Liver (tissue), 3 donors: ENCODE results near the gene ARHGAP6.

ENCODE experiments used
- ATF3 ChIP-seq: IDR thresholded peaks from 2 replicates; pipeline ENCODE4 v1.6.1; 2016; ENCODE audit warnings: antibody characterized with exemption
- CTCF ChIP-seq: fragments of 150-350 bp; IDR thresholded peaks from 2 replicates; pipeline ENCODE4 v1.5.1; 2017; ENCODE audit warnings: improper control_type of control experiment, low read depth, low read length; ENCODE audit not compliant: missing input control
- FOXA1 ChIP-seq: IDR thresholded peaks from 2 replicates; pipeline ENCODE4 v1.6.1; 2016; ENCODE audit warnings: antibody characterized with exemption
- GABPA ChIP-seq, 2 donors: IDR thresholded peaks in 1 of 2; conservative IDR thresholded peaks in 1 of 2; 2 replicates each; pipeline ENCODE4 v1.6.1; 2016; ENCODE audit warnings: antibody characterized with exemption in 2 of 2, mild to moderate bottlenecking in 1 of 2, moderate library complexity in 1 of 2
- JUND ChIP-seq, 2 donors: IDR thresholded peaks; 2 replicates each; pipeline ENCODE4 v1.6.1; 2016; ENCODE audit warnings: antibody characterized with exemption in 2 of 2
- NR2F2 ChIP-seq: IDR thresholded peaks from 2 replicates; pipeline ENCODE4 v1.6.1; 2016; ENCODE audit warnings: antibody characterized with exemption
- RAD21 ChIP-seq, 2 donors: IDR thresholded peaks; 2 replicates each; pipeline ENCODE4 v1.6.1; 2016; ENCODE audit warnings: antibody characterized with exemption in 2 of 2, mild to moderate bottlenecking in 2 of 2
- SP1 ChIP-seq: IDR thresholded peaks from 2 replicates; pipeline ENCODE4 v1.6.1; 2018; ENCODE audit warnings: antibody characterized with exemption, mild to moderate bottlenecking
- TAF1 ChIP-seq: conservative IDR thresholded peaks from 2 replicates; pipeline ENCODE4 v1.6.1; 2016; ENCODE audit warnings: antibody characterized with exemption, mild to moderate bottlenecking
- YY1 ChIP-seq: IDR thresholded peaks from 2 replicates; pipeline ENCODE4 v1.6.1; 2016; ENCODE audit warnings: antibody characterized with exemption, mild to moderate bottlenecking
- TF ChIP-seq, protein P1 (sequence below): IDR thresholded peaks from 2 replicates; pipeline ENCODE4 v1.6.1; 2016; ENCODE audit warnings: antibody characterized with exemption, mild to moderate bottlenecking
- TF ChIP-seq, protein P2 (sequence below): IDR thresholded peaks from 2 replicates; pipeline ENCODE4 v1.6.1; 2016; ENCODE audit warnings: antibody characterized with exemption
- TF ChIP-seq, protein P3 (sequence below): IDR thresholded peaks from 2 replicates; pipeline ENCODE4 v1.6.1; 2016; ENCODE audit warnings: antibody characterized with exemption
- donor health status: healthy.
- donor health status: healthy.

DNA sequence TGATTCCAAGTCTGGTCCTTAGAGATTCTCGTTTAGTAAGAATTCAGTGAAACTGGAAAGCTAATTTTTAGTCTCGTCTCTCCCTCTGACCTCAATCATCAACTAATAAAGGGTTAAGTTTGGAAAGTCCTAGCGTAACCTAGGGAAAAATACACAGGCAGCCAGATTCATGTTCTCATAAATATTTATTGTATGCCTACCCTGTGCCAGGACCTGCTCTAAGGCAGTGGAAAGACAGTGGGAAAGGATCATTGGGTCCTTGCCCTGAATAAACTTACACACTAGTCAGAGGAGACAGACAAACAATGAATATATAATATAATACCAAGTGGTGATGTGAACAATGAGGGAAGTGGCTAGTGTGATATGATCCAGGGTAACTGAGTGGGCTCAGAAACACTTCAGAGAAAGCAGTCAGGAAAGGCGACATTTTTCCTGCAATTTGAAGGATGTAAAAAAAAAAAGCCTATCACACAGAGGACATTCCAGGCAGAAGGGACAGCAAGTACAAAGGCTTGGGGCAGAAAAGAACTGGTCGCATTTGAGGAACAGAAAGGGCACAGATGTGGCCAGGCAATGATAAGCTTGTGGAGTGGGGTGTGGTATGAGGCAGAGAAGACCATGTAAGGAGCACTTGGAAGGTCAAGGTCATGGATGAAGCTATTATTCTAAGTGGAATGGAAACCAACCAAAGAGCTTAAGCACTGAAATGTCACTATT lies 243.8 kb downstream of the ARHGAP6 start:
- TF ChIP-seq TAF1 (no peak), CTCF (no peak), YY1 (no peak), RAD21 (IDR thresholded peaks at IDR 0.05) (no peak), SP1 (no peak), GABPA (IDR thresholded peaks at IDR 0.05 in 1 of 2, conservative IDR thresholded peaks at IDR 0.05 in 1 of 2) (no peak), FOXA1 (no peak), ATF3 (no peak), NR2F2 (no peak), JUND (IDR thresholded peaks at IDR 0.05) (no peak)
- TF ChIP-seq, protein P1, sequence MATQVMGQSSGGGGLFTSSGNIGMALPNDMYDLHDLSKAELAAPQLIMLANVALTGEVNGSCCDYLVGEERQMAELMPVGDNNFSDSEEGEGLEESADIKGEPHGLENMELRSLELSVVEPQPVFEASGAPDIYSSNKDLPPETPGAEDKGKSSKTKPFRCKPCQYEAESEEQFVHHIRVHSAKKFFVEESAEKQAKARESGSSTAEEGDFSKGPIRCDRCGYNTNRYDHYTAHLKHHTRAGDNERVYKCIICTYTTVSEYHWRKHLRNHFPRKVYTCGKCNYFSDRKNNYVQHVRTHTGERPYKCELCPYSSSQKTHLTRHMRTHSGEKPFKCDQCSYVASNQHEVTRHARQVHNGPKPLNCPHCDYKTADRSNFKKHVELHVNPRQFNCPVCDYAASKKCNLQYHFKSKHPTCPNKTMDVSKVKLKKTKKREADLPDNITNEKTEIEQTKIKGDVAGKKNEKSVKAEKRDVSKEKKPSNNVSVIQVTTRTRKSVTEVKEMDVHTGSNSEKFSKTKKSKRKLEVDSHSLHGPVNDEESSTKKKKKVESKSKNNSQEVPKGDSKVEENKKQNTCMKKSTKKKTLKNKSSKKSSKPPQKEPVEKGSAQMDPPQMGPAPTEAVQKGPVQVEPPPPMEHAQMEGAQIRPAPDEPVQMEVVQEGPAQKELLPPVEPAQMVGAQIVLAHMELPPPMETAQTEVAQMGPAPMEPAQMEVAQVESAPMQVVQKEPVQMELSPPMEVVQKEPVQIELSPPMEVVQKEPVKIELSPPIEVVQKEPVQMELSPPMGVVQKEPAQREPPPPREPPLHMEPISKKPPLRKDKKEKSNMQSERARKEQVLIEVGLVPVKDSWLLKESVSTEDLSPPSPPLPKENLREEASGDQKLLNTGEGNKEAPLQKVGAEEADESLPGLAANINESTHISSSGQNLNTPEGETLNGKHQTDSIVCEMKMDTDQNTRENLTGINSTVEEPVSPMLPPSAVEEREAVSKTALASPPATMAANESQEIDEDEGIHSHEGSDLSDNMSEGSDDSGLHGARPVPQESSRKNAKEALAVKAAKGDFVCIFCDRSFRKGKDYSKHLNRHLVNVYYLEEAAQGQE, result no peak
- TF ChIP-seq, protein P2, sequence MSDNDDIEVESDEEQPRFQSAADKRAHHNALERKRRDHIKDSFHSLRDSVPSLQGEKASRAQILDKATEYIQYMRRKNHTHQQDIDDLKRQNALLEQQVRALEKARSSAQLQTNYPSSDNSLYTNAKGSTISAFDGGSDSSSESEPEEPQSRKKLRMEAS, result no peak
- TF ChIP-seq, protein P3, sequence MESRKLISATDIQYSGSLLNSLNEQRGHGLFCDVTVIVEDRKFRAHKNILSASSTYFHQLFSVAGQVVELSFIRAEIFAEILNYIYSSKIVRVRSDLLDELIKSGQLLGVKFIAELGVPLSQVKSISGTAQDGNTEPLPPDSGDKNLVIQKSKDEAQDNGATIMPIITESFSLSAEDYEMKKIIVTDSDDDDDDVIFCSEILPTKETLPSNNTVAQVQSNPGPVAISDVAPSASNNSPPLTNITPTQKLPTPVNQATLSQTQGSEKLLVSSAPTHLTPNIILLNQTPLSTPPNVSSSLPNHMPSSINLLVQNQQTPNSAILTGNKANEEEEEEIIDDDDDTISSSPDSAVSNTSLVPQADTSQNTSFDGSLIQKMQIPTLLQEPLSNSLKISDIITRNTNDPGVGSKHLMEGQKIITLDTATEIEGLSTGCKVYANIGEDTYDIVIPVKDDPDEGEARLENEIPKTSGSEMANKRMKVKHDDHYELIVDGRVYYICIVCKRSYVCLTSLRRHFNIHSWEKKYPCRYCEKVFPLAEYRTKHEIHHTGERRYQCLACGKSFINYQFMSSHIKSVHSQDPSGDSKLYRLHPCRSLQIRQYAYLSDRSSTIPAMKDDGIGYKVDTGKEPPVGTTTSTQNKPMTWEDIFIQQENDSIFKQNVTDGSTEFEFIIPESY, result no peak
